Ovary (tissue), 3 donors: ENCODE data around the gene PLEKHA8.

Source experiments
- CTCF ChIP-seq, 3 donors: fragments of 450-650 bp in 2 of 3; fragments of 200-600 bp in 1 of 3; IDR thresholded peaks; one replicate each; pipeline versions ENCODE4 v1.5.1 to v1.8.0; 2016 to 2022; ENCODE audit warnings: antibody characterized with exemption in 3 of 3, mild to moderate bottlenecking in 1 of 3
- EP300 ChIP-seq: sonication (generic); formaldehyde crosslinking; IDR thresholded peaks from one replicate; pipeline ENCODE4 v1.6.1; 2017; ENCODE audit warnings: antibody characterized with exemption
- POLR2A ChIP-seq: fragments of 450-650 bp; IDR thresholded peaks from one replicate; pipeline ENCODE4 v1.6.1; 2017; ENCODE audit warnings: antibody characterized with exemption, mild to moderate bottlenecking, moderate library complexity
- donor health status: DM: no; HTN: no; CAD: no.

DNA sequence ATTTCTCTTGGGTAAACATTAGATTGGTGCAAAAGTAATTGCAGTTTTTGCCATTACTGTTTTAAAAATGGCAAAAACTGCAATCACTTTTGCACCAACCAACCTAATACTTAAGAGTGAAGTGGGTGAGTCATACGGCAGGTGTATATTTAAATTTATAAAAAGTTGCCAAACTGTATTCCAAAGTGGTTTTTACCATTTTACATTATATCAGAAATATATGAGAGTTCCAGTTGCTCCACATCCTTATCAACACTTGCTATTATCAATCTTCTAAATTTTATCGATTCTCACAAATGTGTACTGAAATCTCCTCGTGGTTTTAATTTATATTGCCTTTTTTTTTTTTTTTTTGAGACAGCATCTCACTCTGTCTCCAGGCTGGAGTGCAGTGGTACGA is 35.1 kb upstream of the PLEKHA8 start:
- TF ChIP-seq CTCF (IDR thresholded peaks at IDR 0.05) (no peak), POLR2A (no peak), EP300 (no peak)
